RWPE1 (cell line): ENCODE data around the gene CRTAP.
A peak's percentile ranks its signal among the peaks of the same experiment; 100 is the strongest.

Experiments
- CTCF ChIA-PET: fragments of 350-600 bp; sonication (Branson Sonifier 250); formaldehyde crosslinking; extraction: SDS; loops from one replicate; lab custom pipeline; 2021; lab: Yijun Ruan, JAX
- POLR2A ChIA-PET: fragments of 400-600 bp; formaldehyde crosslinking; extraction: SDS; loops from one replicate; lab custom pipeline; 2020; ENCODE audit warnings: antibody characterized with exemption; ENCODE audit not compliant: low non-redundant PET; lab: Yijun Ruan, JAX
- DNase-seq: peaks from one replicate; pipeline ENCODE4 v3.0.0; 2012; ENCODE audit warnings: low spot score
- H3K27ac ChIP-seq: fragments of 450-650 bp; 2 replicates; pipeline ENCODE4 v1.5.1; 2017
- CTCF ChIP-seq: fragments of 450-650 bp; conservative IDR thresholded peaks from 2 replicates; pipeline ENCODE4 v1.5.1; 2017; ENCODE audit warnings: low read depth, mild to moderate bottlenecking

Gene CRTAP

GRCh38 chr3:33088691-33089090 lies 25.1 kb upstream of the CRTAP start:
- POLR2A ChIA-PET: no interaction called here
- DNase-seq: no peak
- CTCF ChIA-PET: no interaction called here
- TF ChIP-seq CTCF: no peak
- no peak overlapping the region for H3K27ac ChIP-seq

DNA sequence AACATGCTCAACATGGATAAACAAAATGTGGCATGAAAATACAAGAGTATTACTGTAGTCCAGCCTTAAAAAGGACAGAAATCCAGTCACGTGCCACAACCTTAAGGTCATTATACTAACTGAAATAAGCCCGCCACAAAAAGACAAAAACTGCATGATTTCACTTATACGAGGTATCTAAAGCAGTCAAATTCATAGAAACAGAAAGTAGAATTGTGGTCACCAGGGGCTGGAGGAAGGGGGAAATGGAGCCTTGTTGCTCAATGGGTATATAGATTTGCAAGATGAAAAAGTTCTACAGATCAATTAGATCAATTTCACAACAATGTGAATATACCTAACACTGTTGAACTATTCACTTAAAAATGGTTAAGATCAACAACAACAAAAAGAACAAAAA lies 24.3 kb upstream of the CRTAP start:
- no peak overlapping the region for H3K27ac ChIP-seq
- ChIA-PET POLR2A (no interaction called here), CTCF (no interaction called here)
- TF ChIP-seq CTCF: no peak
- no peak for DNase-seq

DNA sequence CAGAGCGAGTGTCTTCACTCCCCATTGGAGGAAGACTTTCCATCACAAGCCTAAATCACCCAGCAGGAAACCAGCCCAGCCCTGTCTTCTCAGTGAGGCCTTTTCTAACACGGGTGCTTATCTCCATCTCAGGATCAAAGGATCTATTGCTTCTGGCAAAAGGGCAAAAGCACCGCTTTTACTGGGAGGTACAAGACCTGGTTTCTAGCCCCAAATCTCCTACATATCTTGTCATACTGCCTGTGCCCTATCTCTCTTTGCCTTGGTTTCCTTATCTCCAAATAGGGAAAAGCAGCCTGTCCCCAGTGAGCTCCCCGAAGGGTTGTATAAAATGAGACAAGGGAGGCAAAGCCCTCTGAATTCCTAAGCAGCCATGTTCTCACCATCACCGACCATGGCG lies 22.1 kb upstream of the CRTAP start:
- CTCF ChIA-PET: no interaction called here
- POLR2A ChIA-PET: no interaction called here
- no peak for DNase-seq

DNA sequence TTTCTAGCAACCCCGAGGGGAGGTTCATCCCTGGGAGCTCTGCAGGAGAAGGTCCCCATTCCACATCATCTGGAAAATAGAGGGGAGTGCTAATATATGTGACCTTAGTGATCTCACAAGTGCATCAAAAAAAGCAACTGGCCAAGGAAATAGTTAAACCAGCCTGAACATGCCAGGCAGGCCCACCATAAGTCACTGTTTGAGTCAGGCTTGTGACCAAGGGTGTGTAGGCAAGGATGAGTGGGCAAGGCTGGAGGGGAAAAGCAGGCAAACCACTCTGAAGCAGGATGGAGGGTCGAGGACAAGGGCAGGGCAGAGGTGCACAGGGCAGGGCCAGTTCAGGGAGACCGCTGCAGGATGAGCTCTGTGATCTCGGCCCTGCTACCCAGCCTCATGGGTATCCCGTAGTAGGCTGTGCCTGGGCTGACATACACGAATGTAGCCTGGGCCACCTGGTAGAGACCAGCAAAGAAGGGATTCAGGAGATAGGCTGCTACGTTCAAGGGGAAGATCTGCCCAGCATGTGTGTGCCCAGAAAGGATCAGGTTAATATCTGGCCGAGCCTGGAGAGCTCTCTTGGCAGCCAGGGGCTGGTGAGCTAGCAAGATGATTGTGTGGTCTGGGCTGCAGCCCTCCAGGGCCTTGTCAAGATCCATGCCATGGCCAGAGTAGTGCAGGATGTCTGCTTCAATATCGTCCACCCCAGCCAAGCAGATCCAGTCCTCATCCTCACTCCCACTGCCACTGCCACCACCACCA lies 21.1 kb upstream of the CRTAP start:
- CTCF ChIA-PET: no interaction called here

More for the DNA sequence above, 22.1 kb upstream of the CRTAP start:
- no peak overlapping the region; the same call in 1 of the 2 replicates for H3K27ac ChIP-seq
- TF ChIP-seq CTCF: no peak

GRCh38 chr3:33093847-33094246 lies 20.0 kb upstream of the CRTAP start:
- no peak overlapping the region for H3K27ac ChIP-seq
- no peak for DNase-seq
- ChIA-PET POLR2A (no interaction called here), CTCF (interaction anchor here (0.6 kb wide), 1 partner anchor 10 kb away, joined by 3 read pairs; no protein-coding TSS in a partner anchor)
- no peak for TF ChIP-seq CTCF

More for the DNA sequence above, 21.1 kb upstream of the CRTAP start:
- DNase-seq: no peak
- TF ChIP-seq CTCF: no peak
- POLR2A ChIA-PET: no interaction called here
- peak overlapping the region; percentile 12; the same call in 1 of the 2 replicates for H3K27ac ChIP-seq

- ChIA-PET CTCF (interaction anchor here (0.6 to 1.1 kb wide), 2 partner anchors 23 to 25 kb away, joined by 3 read pairs; no protein-coding TSS in a partner anchor), POLR2A (no interaction called here)
- no peak for DNase-seq
- peak overlapping the region; percentile 86 for H3K27ac ChIP-seq
- no peak for TF ChIP-seq CTCF
These were observed 18.4 kb upstream of the CRTAP start for GRCh38 chr3:33095436-33095835.
